ENCODE results near the gene TTLL8.
"Not testable (repeated sequence)": the region's sequence is repeated elsewhere in the genome, so short reads cannot be mapped to it uniquely, and the experiment has no call there.

Gene TTLL8

DNA sequence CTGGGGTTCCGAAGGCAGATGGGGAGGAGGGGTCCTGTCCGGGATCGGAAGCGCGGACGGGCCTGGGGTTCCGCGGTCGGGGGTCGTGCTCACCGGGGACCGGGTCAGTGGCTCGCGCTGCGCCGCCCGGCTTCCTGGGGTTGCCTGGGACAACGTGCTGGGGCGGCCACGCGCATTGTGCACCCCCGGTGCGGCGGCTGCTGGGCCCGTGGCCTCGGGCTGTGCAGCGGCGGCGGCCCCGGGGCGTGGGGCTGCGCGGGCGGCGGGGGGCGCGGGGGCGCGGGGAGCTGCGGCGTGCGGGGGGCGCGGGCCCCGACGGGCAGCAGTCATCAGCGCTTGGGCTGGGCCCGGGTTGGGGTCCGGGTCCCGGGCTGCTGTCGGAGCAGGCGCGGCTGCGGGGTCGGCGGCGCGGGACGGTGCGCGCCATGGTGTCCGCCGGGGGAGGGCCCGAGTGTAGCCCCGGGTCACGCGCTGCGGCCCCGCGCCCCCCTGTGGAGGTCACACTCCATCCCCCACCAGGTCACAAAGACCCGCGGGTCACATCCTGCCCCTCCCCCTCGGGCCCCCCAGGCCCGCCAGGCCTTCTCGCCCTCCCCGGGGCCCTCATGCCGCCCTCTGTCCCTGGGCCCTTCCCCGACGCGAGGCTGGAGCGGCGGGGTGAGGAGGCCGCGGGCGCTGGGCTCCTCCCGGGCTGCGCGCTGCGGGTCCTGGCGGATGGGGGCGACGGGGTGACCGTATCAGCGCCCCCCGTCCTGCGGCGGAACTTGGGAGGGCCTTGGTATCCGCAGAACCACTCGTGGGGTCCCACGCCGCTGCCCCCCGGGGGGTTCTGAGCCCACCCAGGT, at the start of gene TTLL8:
Gene TTLL8 (minus strand): TSS at position 238 of the 845 bp plus-strand sequence.
- DNase-seq, result no peak

DNA sequence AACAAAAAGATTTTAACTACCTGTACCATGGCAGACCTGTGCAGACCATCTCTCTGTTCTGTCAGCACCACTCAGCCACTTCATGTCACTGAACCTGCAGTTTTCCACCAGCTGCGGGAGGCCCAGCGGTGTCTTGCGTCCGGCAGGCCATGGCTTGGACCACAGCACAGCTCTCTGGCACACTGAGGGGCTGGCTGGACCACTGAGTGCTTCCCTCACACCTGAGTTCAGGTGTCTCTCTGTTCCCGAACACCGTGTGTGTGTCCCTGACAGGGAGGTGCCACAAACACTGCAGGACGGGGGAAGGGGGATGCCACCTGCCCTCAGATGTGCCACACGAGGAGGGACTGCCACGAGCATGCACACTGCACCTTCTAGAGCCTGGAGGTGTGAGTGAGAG, 49.4 kb upstream of the TTLL8 start:
- DNase-seq, result no peak

DNA sequence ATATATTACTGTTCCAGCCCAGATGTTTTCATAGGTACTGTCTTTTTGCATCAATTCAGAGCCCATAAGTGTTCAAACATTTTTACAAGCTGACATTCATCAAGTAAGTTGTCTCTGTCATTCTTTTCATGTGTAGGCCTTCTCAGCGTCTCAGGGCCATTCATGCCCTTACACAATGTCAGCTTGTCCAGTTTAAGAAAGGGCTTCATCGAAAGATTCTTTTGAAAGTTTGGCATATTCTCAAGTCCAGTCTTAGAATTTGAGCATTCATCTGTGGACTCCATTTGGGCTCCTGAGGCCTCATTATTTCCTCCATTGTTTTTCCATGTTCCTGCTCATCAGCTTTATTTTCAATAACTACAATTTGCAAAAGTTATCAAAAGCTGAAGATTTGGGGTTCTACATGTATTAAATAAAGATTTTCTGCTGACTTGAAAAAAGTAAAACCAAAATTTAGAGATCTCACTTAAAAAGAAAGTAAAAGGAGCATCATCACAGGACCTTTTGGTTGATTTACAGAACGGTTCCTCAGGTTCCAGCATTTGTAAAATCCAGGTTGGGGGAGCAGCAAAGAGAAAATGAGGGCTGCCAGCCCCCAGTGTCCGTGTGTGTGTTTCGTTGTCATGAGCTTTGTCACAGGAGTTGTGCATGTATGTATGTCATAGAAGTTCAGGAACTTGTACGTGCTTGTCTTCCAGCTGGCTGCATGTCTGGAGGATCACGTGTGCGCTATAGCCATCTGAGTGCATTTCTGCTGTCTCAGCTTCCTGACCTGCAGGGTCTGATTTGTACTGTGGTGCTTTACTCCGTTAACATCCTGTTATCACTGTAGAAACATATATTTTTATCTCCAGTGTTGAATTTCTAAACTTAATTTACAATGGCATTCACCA, 47.4 kb upstream of the TTLL8 start:
- no peak for DNase-seq

DNA sequence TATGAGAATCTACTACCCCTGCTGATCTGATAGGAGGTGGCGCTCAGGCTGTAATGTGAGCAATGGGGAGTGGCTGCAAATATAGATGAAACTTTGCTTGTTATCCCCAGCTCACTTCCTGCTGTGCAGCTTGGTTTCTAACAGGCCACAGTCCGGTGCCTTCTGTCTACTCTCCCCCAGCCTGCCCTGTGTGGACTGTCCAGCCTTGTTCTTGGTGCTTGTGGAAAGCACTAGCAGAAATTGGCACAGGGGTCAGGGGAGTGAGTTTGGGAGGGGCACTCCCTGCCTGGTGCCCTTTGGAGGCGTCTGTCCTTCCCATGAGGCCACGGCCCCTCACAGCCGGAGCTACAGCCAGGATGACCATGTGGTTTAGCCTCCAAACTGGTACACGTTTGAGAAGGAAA, 46.0 kb upstream of the TTLL8 start:
- DNase-seq, result no peak

DNA sequence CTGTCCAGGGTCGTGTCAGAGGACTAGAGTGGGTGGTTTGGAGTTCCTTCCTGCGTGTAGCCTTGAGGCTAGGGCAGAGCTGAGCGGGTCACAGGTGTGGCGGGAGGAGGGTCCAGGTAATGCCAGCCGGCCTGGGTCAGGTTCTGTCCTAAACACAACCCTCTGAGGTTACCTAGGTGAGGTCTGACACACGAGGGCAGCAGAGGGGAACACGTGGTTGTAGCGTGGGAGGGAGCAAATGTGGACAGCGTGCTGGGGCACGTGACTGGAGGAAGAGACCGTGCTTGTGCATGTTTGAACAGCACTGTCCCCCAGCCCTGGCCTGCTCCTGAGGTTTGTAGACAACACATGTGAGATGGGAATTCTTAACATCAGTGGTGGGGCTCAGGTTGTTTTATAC, 44.8 kb upstream of the TTLL8 start:
- DNase-seq, result no peak

DNA sequence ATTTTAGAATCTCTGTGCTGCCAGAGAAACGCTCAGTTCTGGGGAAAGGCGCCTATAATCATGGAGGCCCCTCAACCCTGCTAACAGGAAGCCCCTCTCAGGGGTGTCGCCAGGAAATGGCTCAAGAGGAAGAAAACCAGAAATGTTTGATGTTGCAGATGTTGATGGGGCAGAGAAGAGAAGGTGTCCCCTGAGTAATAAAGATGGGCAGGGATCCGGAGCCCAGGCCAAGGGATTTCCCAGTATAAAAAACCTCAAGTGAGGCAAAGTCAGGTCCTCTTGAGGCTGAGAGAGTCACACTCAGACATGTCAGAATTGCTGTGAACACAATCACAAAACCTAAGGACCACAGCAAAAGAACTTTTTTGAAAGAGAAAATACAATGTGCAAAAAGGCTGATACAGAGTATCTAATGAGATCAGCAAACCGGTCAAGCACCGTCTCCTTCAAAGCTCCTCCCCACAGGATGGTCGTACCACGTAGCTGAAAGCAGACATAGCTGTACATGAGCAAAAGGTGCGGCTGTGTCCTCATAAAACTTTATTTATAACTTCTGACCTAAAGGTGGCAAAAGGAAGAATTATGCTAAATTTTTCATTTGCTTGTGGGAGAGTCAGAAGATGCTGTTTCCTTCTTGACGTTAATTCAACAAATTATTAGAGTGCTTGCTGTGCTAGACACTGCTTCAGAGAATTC, 43.9 kb upstream of the TTLL8 start:
- DNase-seq, result no peak

DNA sequence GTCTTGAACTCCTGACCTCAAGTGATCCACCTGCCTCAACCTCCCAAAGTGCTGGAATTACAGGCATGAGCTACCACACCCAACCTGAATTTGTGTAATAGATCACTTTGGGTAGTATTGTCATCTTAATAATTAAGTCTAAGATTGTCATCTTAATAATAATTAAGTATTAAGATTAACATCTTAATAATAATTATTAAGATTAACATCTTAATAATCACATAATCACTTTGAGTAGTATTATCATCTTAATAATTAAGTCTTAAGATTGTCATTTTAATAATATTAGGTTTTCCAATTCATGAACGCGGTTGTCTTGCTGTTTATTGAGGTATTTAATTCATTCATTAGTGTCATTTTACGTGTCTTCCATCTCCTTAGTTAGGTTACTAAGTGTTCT, 40.0 kb upstream of the TTLL8 start:
- no peak for DNase-seq

DNA sequence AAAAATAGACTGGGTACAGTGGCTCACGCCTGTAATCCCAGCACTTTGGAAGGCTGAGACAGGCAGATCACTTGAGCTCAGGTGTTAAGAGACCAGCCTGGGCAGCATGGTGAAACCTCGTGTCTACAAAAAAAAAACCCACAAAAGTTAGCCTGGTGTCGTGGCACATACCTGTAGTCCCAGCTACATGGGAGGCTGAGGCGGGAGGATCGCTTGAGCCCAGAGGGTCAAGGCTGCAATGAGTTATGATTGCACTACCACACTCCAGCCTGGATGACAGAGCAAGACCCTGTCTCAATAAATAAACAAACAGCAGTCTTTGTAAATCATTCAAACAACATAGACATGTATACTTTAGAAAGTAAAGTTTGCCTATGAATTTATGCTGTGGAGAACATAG, 34.2 kb upstream of the TTLL8 start:
- no peak for DNase-seq

DNA sequence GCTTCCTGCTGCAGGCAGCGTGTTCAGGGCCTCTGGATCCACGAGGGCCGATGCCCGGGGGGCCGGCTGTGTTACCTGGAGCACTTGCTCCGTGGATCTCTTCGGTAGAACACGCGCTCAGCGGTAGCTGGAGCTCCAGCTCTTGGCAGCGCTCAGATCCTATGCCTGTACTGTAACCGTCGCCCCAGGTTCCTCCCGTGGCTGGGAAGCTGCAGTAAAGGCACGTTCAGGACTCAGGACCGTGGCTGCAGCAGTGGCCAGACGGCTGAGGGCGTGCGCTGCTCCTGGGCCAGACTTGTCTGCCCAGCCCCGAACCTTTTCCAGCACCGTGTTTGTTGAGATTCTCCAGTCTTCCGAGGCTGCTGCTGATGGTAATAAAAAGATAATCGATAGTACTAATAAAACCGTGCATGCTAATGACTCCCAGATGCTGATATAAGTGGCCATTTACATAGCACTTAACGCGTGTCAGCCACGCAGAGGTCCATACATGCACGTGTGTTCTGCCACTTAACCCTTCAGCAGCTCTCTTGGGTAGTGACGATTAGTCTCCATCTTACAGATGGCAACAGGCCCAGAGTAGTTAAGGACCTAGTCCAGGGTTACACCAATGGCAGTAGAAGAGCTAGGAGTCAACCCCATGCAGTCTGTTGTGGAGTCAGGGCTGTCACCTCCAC, 33.1 kb upstream of the TTLL8 start:
- DNase-seq, result no peak

DNA sequence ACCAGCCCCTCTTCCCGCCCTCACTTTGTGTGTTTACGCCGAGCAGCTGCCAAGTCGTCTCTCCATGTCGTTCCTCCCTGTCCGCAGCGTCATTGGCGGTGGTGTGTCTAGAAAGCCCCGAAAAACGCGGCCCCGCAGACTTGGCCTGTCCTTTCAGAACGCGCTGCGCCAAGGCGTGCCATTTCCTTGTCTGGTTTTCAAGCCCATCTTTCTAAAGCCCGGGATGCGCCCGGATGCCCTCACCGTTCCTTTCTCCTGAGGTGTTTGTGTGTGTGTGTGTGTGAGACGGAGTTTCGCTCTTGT, 32.3 kb upstream of the TTLL8 start:
- DNase-seq, result no peak

DNA sequence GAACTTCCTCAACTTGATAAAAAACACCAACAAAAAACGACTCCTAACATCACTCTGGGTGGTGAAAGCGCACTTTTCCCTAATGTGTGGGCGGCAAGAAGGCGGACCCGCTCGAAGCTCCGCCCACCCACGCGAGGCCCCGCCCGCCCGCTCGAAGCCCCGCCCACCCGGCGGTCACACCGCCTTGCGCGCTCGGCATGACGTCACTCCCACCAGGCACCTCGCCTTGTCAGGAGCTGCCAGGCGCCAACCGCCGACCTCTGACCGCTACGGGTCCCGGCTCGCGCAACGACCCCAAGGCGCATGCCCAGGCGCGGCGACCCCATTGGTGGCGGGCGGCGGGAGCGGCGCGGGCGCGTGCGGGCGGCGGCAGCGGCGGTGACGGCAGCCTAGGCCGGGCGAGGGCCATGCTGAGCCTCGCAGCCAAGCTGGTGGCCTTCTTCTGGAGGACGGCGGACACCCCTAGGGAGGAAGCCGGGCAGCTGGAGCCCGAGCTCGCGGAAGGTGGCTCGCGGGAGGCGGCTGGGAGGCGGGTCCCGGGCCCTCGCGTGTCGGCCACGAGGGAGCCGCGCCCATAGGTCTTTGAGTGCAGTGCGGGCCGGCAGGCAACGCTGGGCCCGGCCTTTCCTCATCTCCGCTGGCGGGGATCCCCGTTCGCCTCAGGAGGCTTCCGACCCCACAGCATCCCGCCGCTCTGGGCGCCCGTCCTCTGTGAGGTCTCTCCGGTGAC, 31.7 kb upstream of the TTLL8 start, which contains the start of gene MOV10L1:
Gene MOV10L1 (plus strand): TSS at position 325 of the 730 bp plus-strand sequence. CDS start 83 bp downstream, at position 408.
- DNase-seq, result peak; percentile 75

DNA sequence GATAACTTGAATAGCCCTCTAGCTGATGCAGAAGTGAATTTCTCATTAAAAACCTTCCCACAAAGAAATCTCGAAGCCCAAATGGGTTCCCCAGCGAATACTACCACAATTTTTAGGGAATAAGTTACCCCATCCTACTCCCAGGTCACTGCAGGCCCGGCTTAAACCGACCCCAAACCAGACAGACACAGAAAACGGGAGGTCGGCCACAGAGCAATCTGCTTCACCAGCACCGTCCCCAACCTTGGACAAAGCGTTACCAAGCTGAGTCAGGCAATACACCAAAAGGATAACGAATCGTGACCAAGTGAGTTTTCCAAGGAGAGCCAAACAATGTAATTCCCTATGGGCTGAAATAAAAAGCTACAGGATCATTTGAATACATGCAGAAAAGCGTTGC, 31.1 kb upstream of the TTLL8 start:
- DNase-seq, result no peak

DNA sequence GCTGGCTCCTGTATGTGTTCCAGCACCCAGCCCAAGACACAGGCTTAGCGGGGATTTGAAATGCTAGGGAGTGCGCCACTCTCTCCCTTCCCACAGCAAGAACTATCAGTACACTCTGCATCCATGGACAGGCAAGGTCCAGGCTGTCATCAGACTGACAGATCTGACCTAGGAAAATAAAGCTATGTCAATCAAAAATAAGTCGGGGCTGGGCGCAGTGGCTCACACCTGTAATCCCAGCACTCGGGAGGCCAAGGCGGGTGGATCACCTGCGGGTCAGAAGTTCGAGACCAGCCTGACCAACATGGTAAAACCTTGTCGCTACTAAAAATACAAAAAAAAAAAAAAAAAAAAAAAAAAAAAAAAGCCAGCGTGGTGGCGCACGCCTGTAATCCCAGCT, 30.0 kb upstream of the TTLL8 start:
- DNase-seq, result no peak

DNA sequence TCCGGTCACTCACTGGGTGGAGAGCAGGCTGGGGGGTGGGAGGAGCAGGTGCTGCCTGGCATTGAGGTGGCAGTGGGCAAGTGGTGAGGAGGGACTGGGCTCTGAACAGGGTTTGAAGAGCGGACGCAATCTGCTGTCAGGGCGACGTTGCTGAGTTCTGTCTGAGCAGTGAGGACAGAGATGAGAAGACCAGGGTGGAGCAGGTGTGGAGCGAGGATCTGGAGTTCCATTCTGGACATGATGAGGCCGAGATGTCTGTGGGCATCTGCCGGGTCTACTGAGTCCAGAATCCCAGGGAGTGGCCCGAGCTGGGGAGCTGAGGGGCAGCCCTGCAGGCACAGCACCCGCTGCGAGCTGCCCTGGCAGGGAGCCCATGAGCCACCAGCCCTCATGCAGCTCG, 29.5 kb upstream of the TTLL8 start:
- DNase-seq, result no peak

DNA sequence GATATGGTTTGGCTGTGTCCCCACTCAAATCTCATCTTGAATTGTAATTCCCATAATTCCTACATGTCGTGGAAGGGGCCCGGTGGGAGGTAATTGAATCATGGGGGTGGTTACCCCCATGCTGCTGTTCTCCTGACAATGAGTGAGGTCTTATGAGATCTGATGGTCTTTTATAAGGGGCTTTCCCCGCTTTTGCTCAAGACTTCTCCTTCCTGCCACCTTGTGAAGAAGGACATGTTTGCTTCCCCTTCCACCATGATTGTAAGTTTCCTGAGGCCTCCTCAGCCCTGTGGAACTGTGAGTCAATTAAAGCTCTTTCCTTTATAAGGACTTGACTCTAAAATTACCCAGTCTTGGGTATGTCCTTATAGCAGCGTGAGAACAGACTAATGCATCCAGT, 28.9 kb upstream of the TTLL8 start:
- not testable (repeated sequence) for DNase-seq

DNA sequence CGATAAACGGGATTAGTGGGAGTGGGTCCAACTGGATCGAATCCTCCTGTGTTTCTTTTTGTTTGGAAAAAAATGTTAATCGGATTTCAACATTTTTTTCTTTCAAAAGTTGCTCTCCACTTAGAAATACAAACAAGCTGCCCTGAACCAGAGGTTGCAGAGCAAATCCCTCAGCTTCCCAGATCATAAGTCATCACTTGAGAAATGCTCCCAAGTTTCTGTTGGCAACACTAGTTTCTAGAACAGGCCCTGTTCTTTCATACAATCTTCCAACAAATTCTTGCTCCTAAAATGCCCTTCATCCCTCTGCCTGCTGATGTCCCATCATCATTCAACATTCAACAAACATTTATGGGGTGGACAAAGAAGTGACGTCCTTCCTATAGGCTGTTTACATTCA, 28.4 kb upstream of the TTLL8 start:
- no peak for DNase-seq

DNA sequence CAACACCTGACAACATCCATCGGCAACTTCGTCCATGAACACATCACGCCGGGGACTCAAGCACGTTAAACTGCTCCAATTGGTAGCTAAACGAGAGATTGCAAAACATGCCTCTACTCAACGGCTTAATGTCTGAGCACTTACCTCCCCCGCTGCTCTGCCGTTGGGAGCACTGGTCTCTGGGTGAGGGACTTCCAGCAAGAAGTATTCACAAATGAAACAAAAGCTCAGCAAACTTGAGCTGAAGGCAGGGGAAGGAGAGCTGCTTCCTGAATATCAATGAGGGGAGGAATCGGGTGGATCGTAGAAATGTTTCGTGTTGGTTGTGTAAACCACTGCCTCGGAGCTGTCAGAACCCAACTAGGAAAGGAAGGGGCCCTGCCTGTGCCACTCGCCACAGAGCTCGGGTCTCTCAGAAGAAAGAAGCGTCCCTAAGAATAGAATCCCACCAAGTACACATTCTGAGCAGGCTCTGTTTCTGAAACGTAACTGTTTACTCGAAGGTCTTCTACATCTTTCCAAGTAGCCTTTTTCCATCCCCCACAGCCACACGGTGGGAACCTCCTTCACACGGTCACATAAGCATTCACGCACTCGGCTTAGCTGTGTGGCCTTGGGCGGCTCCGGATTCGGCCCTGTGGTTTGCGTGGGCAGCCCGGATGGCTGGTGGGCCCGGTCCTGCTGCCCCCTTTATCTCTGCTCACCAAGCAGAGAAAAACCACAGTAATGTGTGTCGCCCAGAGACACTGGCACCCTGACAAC, 27.3 kb upstream of the TTLL8 start, which contains the start of gene MLC1:
Gene MLC1 (minus strand): TSS at position 216 of the 762 bp plus-strand sequence. CDS start 524 bp downstream, outside the sequence.
- DNase-seq, result peak; percentile 62

DNA sequence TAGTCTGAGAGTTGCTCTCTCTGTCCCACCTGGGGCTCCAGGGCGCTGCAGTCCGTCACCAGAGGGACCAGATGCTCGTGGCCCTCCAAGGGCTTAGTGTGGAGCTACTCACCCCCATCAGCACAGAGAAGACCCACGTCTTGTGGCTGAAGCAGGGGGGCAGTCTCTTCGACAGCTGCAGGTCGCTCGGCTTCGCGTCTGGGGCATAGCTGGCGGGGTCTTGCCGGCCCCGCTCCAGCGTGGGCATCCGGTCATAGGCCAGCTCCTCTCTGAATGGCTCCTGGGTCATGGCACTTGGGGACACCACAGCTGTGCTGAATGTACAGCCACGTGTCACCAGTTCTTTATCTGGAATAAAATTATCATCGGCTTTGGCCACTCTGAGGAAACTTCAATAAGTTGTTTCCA, 26.5 kb upstream of the TTLL8 start:
- DNase-seq, result no peak

DNA sequence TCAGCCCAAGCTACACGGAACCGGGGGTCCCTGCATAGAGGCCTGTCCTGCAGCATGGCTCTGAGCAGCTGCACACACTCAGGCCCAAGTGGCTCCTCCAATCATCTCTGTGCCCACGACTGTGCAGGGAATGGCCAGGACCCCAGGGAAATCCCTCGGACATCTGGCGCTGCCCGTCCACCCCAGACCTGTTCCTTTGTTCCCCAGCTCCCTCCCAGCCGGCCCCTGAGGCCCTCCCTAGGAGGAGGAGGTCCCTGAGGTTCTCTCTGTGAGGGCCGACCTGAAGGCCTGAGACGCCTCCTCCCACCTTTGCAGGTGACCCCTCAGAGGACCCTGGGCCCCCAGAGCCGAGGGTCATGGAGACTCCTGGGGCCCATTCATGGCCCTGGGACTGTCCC, 26.0 kb upstream of the TTLL8 start:
- DNase-seq, result no peak

DNA sequence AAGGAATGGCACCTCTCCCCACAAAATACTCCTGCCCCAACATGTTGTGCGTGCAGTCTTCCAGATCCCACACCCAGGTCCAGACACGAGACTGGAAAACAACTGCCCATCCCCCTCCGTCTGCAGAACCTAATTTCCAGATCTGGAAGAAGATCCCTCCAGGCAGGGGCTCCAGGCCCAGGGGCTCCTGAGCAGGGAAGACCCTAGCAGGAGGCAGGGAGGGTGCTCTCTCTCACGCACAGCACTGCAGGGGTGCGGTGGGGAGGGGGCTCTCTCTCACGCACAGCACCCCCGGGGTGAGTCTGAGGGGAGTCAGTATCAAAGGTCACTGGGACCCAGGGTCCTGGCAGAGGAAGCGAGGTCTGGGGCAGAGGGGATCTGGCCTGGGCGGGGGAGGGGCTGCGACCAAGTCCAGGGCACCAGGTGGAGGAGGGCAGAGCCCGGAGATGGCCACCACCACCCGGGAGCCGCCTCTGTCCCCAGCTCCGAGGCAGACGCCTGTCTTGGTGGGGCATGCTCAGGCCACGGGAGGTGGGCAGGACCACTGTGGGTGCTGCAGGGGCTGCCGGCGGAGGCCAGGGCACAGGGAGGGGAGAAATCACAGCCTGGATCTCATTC, 25.5 kb upstream of the TTLL8 start:
- no peak for DNase-seq

DNA sequence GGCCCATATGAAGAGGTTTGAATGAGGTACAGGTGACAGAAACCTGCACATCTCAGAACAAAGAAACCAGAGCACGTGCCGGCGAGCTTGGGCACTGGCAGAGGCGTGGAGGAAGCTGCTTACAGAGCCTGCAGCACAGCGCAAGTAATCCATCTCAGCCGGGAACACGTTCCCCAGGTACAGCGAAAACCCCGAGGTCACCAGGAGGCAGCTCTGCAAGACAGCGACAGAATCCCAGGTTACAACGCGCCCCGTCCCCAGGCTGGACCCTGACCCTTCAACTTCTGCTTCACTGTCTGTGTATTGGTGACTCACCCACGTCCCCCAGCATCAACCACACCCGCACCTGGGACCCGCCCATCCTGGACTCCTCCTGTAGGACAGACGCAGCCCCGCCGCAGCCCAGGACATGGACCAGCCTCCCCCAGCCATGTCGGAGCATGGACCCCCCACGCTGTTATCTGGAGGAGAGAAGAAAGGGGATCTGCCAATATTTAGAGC, 24.9 kb upstream of the TTLL8 start:
- DNase-seq, result no peak

All from femur (tissue), 1 donor.